GM19463 (cell line): Measurements from ENCODE around the gene PIGW.

Experiments
- ATAC-seq: cut with Tn5 transposase; IDR thresholded peaks from one replicate; pipeline ENCODE4 v1.9.1; 2021; ENCODE audit warnings: mild to moderate bottlenecking, moderate library complexity; ENCODE audit not compliant: unreplicated experiment

PIGW gene

DNA sequence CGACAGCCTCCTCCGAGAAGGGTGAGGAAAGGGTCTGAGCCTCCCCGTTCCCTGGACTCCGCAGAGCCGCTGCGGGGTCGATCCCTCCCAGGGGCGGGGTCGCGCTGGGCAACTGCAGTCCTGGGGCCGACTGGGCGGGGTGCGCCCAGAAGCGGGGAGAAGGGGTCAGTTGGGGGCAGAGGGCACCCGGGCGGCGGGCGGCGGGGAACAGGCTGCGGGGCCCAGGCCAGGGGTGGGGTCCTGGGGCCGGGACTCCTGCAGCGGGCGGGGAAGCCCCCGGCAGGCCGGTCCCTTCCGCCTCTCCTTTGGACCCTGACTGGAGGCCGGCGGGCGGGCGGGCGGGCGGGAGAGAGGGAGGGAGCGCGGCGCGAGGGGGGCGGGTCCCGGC, 10.3 kb downstream of the PIGW start:
- peak; percentile 43 for ATAC-seq

GRCh38 chr17:36545465-36546417, 11.0 kb downstream of the PIGW start:
- peak; percentile 66 for ATAC-seq

GRCh38 chr17:36546418-36547093, 11.8 kb downstream of the PIGW start:
- ATAC-seq = no peak

GRCh38 chr17:36547776-36548175, 13.0 kb downstream of the PIGW start:
- no peak for ATAC-seq

DNA sequence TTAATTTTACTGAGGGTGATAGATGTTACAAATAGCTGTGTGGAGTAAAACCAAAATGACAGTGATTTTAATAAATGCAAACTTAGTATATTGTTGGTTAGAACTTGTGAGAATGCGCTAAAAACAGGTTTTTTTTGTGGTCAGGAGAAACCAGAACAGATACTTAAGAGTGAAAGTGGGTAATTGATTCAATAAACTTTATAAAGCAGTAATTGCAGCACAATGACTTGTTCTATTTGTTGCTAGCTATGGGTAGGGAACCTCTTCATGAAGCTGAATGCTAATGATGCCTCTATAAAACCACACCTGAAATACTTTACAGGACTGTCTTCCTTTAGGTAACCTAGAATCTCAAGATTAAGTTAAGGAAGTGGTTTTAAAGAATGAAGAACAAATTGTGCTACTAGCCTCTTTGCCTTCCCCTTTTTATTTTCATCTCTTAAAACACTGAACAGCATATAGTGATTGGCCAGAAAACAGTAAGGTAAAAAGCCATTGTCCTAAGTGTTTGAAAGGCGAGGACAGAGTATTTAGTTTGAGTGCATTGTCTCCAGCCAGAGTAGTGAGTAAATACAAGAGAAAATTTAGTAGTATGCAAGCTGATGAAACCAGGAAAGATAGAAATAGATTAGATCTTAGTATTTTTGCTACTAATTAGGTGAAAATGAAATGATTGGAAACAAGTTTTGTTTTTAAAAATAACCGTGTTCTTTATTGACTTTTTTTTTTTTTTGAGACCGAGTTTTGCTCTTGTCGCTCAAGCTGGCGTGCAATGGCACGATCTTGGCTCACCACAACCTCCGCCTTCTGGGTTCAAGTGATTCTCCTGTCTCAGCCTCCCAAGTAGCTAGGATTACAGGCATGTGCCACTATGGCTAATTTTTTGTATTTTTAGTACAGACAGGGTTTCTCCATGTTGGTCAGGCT, 16.0 kb downstream of the PIGW start:
- no peak for ATAC-seq

DNA sequence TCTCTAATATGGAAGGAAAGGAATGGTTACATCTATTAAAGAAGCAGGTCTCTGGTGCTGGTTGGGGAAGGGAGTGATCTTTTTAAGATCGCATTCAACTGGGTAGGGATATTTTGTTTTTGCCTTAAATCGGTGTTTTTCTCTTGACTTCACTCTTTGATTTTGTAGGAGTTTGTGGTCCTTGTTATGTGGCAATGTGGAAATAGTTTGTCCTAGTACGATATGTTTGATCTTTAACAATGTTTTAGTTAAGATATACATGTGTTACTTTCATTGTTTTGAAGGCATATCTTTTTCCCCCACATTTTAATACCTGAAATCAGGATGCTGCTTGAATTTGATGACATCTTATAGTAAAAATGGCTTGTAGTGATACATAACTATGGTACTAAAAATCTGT, 18.7 kb downstream of the PIGW start:
- no peak for ATAC-seq

- ATAC-seq = no peak
Observed at GRCh38 chr17:36566081-36566480, 31.3 kb downstream of the PIGW start.

- no peak for ATAC-seq
Observed at GRCh38 chr17:36575028-36575427, 40.2 kb downstream of the PIGW start.

GRCh38 chr17:36576793-36577192, 42.0 kb downstream of the PIGW start:
- no peak for ATAC-seq

DNA sequence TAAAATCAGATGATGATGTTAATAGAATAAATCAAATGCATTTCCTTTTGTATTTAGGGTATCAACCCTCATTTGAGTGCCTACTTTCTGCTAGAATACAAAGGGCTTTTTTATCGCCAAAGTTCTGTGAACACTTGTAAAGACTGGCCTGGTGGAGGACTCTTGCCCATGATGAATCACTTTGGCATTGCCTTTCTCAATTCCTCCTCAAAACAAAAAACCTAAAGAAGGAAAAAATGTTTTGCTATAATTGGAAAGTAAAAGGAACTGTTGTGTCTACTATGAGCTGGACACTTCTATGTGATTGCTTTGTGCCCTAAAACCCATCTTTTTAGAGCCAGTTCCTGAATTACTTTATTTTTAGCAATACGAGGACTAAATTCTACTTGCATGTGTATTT, 43.9 kb downstream of the PIGW start:
- no peak for ATAC-seq

DNA sequence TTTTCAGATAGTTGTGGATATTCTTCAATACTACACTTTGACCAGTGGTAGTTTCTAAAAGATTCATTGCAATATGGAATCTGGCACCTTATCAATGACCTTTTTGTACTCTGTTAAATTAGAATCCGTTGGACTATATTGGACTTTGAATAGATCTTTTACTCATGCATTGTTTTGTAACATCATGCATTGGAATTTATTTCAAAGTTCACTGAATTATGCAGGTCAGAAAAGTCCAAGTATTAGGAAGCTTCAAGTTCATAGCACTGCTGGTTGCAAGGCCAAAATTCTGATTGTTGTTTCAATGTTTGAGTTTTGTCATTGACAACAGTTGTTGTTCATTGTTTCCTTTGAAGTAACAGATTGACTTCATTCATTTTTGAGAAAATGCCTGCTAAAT, 49.0 kb downstream of the PIGW start:
- ATAC-seq = no peak

DNA sequence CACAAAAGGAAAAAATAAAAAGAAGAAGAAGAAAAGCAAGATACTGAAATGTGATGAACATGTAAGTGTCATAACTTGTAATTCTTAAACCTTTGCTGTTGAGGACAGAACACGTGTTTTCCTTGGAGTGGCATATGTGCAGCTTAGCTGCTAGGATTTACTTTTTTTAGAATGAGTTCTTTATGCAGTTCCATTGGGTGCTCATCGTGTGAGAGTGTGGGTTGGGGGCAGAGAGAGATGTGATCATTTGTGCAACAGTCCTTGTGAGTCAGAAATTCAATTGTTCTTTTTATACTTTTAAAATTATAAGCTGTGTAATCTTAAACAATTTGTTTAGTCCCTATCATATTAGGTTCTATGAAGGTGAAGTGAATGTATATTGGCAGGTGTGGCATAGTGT, 51.4 kb downstream of the PIGW start:
- ATAC-seq = no peak
